AG04450 (cell line): Measurements from ENCODE around the gene CLDN18. TPM values are rescaled to one million over a fixed set of nuclear protein-coding genes. Genes with fewer than 3 reads are reported as not detected.

Experiments
- CTCF ChIA-PET: fragments of 300-600, 350-600 bp; formaldehyde crosslinking; extraction: SDS; loops from one replicate; lab custom pipeline; 2022; ENCODE audit warnings: antibody characterized with exemption, inconsistent platforms; lab: Charles Lee
- POLR2A ChIA-PET: fragments of 350-600 bp; formaldehyde crosslinking; extraction: SDS; loops from one replicate; lab custom pipeline; 2021; ENCODE audit warnings: antibody characterized with exemption, inconsistent platforms; lab: Yijun Ruan, JAX
- DNase-seq: peaks from one replicate; pipeline ENCODE4 v3.0.0-alpha.2; 2011; ENCODE audit warnings: low read depth, low spot score
- H3K27ac ChIP-seq: one replicate; pipeline ENCODE4 v1.5.1; 2012; ENCODE audit warnings: low read depth, low read length, control low read depth
- H3K27me3 ChIP-seq: one replicate; pipeline ENCODE4 v1.6.0; 2012; ENCODE audit warnings: low read length; ENCODE audit not compliant: control insufficient read depth, insufficient read depth
- H3K4me3 ChIP-seq: 2 replicates; pipeline ENCODE4 v1.5.1; 2011; ENCODE audit warnings: mild to moderate bottlenecking, low read depth, low read length, control low read depth
- H3K9me3 ChIP-seq: 2 replicates; pipeline ENCODE4 v1.5.1; 2012; ENCODE audit warnings: low read length; ENCODE audit not compliant: control insufficient read depth, insufficient read depth
- CTCF ChIP-seq: IDR thresholded peaks from 2 replicates; pipeline ENCODE4 v1.5.1; 2011; ENCODE audit warnings: low read depth, low read length, control low read depth, inconsistent platforms
- polyA plus RNA-seq: library from polyadenylated mRNA; depleted of rRNA; stranded (reverse); fragments of >200 nt; gene quantifications from 2 replicates; pipeline ENCODE4 v1.2.3, GENCODE V29; 2011

CLDN18 gene
- polyA plus RNA-seq, 1 experiment = not detected

- no peaks in the 10 kb centered on the region for H3K27me3 ChIP-seq
- DNase-seq = no peak
- CTCF ChIA-PET = interaction anchor here (0.6 to 7.7 kb wide), 6 partner anchors 10 to 1034 kb away, joined by 3 to 202 read pairs (median 4); partner anchors contain the start of gene DZIP1L
- peak overlapping the region; percentile 2 for H3K27ac ChIP-seq
- POLR2A ChIA-PET = no interaction called here
- no peaks in the 10 kb centered on the region for H3K9me3 ChIP-seq
- no peak for TF ChIP-seq CTCF
- H3K4me3 ChIP-seq = no peak overlapping the region
These were observed 57.0 kb downstream of the CLDN18 start for GRCh38 chr3:138066972-138067371.

GRCh38 chr3:138068046-138068445 is 58.1 kb downstream of the CLDN18 start:
- Histone ChIP-seq H3K27ac (no peak overlapping the region), H3K27me3 (no peaks in the 10 kb centered on the region), H3K4me3 (no peak overlapping the region), H3K9me3 (no peaks in the 10 kb centered on the region)
- CTCF ChIA-PET = interaction anchor here (0.7 to 7.7 kb wide), 4 partner anchors 9 to 62 kb away, joined by 3 to 202 read pairs (median 4); partner anchors contain the start of gene DZIP1L
- POLR2A ChIA-PET = no interaction called here
- DNase-seq = no peak
- no peak for TF ChIP-seq CTCF

GRCh38 chr3:138068579-138069174 is 58.7 kb downstream of the CLDN18 start:
- CTCF ChIA-PET = interaction anchor here (0.7 to 7.7 kb wide), 15 partner anchors 8 to 623 kb away, joined by 3 to 202 read pairs (median 5); partner anchors contain the start of genes ARMC8, DBR1 and DZIP1L

GRCh38 chr3:138070006-138070405 is 60.0 kb downstream of the CLDN18 start:
- H3K9me3 ChIP-seq = no peaks in the 10 kb centered on the region
- H3K4me3 ChIP-seq = no peak overlapping the region
- no peak overlapping the region for H3K27ac ChIP-seq
- no peaks in the 10 kb centered on the region for H3K27me3 ChIP-seq
- no peak for DNase-seq
- ChIA-PET POLR2A (no interaction called here), CTCF (interaction anchor here (0.8 to 7.7 kb wide), 12 partner anchors 10 to 118 kb away, joined by 3 to 202 read pairs (median 6); partner anchors contain the start of genes ARMC8, DBR1 and DZIP1L)
- no peak for TF ChIP-seq CTCF

More at GRCh38 chr3:138068579-138069174, 58.7 kb downstream of the CLDN18 start:
- peak; percentile 68 for DNase-seq
- no peak overlapping the region for H3K4me3 ChIP-seq
- H3K27ac ChIP-seq = no peak overlapping the region
- no peaks in the 10 kb centered on the region for H3K9me3 ChIP-seq
- H3K27me3 ChIP-seq = no peaks in the 10 kb centered on the region
- TF ChIP-seq CTCF = peak; percentile 99
- POLR2A ChIA-PET = no interaction called here

- TF ChIP-seq CTCF = no peak
- DNase-seq = no peak
- POLR2A ChIA-PET = no interaction called here
- Histone ChIP-seq H3K27ac (no peak overlapping the region), H3K4me3 (no peak overlapping the region), H3K27me3 (no peaks in the 10 kb centered on the region), H3K9me3 (no peaks in the 10 kb centered on the region)
- CTCF ChIA-PET = interaction anchor here (4.0 kb wide), 1 partner anchor 46 kb away, joined by 34 read pairs; no protein-coding TSS in a partner anchor
These were observed 62.8 kb downstream of the CLDN18 start for GRCh38 chr3:138072796-138073195.
